GM21447 (cell line): ENCODE data around the gene VPS16.
"Not testable (repeated sequence)": the region's sequence is repeated elsewhere in the genome, so short reads cannot be mapped to it uniquely, and the experiment has no call there.

Source experiments
- ATAC-seq: cut with Tn5 transposase; IDR thresholded peaks from one replicate; pipeline ENCODE4 v1.9.1; 2021; ENCODE audit not compliant: unreplicated experiment

The VPS16 gene

GRCh38 chr20:2894221-2894620 is 53.7 kb downstream of the VPS16 start:
- no peak for ATAC-seq

- not testable (repeated sequence) for ATAC-seq
These were observed 54.6 kb downstream of the VPS16 start for GRCh38 chr20:2895154-2895553.

DNA sequence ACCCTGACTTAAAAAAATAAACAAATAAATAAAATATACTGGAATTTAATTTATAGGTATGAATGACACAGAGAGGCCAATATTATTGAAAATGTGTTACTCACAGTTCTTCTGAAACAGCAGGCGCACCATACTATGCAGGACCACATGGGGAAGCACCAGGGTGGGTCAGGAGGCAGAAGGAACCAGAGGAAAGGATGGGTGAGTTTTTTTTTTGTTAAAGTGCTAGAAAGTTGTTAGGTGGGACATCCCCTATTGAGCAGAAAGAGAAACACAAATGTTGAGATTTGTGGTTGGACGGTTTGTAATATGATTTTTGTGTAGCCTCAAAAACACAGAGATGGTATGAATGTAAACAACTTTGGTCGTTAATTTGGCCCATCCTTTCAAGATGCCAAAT is 58.7 kb downstream of the VPS16 start:
- ATAC-seq = no peak

- ATAC-seq = no peak
These were observed 60.5 kb downstream of the VPS16 start for GRCh38 chr20:2900845-2901592.

- ATAC-seq = no peak
These were observed 61.7 kb downstream of the VPS16 start for GRCh38 chr20:2902291-2902690.

- no peak for ATAC-seq
These were observed 62.3 kb downstream of the VPS16 start for GRCh38 chr20:2902818-2903217.

GRCh38 chr20:2903686-2904085 is 63.1 kb downstream of the VPS16 start:
- ATAC-seq = no peak

- no peak for ATAC-seq
These were observed 67.0 kb downstream of the VPS16 start for GRCh38 chr20:2907519-2907918.

- ATAC-seq = no peak
These were observed 69.4 kb downstream of the VPS16 start for GRCh38 chr20:2909953-2910352.

DNA sequence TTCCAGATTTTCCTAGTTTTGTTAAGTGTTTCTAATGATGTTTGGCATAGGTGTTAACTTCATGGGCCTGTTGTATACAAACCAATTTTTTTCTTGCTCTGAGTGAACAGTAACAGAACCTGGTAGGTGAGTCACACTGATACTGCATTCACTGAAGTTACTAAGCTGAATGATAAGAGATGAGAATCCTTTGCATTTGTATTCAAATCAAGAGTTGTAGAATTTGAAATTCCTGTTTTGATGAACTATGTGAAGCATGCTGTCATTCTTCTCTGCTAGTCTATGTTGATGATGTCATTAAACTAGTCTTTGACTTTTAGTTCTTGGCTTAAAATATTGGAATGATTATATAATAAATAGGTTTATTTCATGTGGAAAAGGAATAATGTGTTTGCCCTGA is 70.7 kb downstream of the VPS16 start:
- no peak for ATAC-seq

- ATAC-seq = no peak
These were observed 73.6 kb downstream of the VPS16 start for GRCh38 chr20:2914160-2914559.
